Esophagus squamous epithelium (tissue), 4 donors: Measurements from ENCODE around the gene MRPL21.

Experiments used
- CTCF ChIP-seq, 6 experiments: fragments of 450-650 bp in 4 of 6; fragments of 200-600 bp in 2 of 6; sonication (generic) in 2 of 6; IDR thresholded peaks; one replicate each; pipeline ENCODE4 v1.5.1; 2016 to 2019; ENCODE audit warnings: antibody characterized with exemption in 6 of 6, mild to moderate bottlenecking in 4 of 6, moderate library complexity in 4 of 6
- POLR2A ChIP-seq, 4 donors: fragments of 450-650 bp; IDR thresholded peaks; one replicate each; pipeline ENCODE4 v1.6.1; 2017; ENCODE audit warnings: antibody characterized with exemption in 4 of 4, mild to moderate bottlenecking in 4 of 4, moderate library complexity in 3 of 4

DNA sequence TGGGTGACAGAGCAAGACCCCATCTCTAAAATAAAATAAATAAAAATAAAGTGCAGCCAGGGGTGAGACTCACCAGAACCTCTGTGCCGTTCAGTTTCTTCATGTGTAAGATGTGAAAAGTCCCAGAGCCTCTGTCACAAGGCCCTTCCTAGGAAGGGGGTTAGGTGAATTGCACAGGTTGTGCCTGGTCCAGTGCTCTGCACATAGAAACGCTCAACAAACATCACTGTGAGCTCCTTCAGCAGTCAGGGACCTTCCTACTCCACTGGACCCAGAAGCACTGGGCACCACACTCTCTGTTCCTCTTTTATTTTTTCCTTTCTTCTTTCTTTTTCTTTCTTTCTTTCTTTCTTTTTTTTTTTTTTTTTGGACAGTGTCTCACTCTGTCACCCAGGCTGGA lies 22.3 kb downstream of the MRPL21 start:
- TF ChIP-seq CTCF (IDR thresholded peaks at IDR 0.05) (no peak), POLR2A (IDR thresholded peaks at IDR 0.05) (no peak)
